NT2/D1 (cell line): ENCODE results near the gene PLCB4.

Experiments
- SUZ12 ChIP-seq: IDR thresholded peaks from 2 replicates; pipeline ENCODE4 v1.6.1; 2011; ENCODE audit not compliant: insufficient read length, insufficient read depth; ENCODE audit errors: extremely low read depth
- ZNF274 ChIP-seq: IDR thresholded peaks from 2 replicates; pipeline ENCODE4 v1.6.1; 2011; ENCODE audit warnings: mild to moderate bottlenecking, low read depth, low read length

GRCh38 chr20:9332791-9333479, 264.0 kb downstream of the PLCB4 start:
- TF ChIP-seq ZNF274: no peak
- no peak for TF ChIP-seq SUZ12
